ENCODE results near the gene ZCCHC8. TPM values are rescaled to one million over a fixed set of nuclear protein-coding genes. Genes with fewer than 3 reads are reported as not detected.

ZCCHC8 gene
- total and polyA plus RNA-seq, 2 of the 8 experiments (the other 6 are each of a cell fraction or from before 2014, with no cell fraction given) = 13.8 to 28.9 TPM

DNA sequence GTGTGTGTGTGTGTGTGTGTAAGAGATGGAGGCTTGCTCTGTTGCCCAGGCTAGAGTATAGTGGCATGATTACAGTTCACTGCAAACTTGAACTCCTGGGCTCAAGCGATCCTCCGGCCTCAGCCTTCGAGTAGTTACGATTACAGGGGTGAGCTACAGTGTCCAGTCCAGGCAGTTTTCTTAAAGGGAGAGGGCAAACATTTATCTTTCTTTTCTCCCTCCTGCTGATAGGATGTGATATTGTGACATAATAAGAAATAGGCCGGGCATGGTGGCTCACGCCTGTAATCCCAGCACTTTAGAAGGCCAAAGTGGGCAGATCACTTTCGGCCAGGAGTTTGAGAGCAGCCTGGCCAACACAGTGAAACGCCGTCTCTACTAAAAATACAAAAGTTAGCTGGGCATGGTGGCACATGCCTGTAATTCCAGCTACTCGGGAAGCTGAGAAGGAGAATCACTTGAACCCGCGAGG is 46.4 kb downstream of the ZCCHC8 start:
- Histone ChIP-seq H2BK120ac (replicated peaks; ENCODE audit: low read depth, low read length) (no peak overlapping the region), H2BK5ac (ENCODE audit: low read depth, low read length) (no peak overlapping the region), H3K79me1 (ENCODE audit: low read depth, low read length) (no peaks in the 10 kb centered on the region), H3K79me2 (ENCODE audit: control insufficient read depth in 1 of 2, insufficient read depth in 2 of 2, low read length in 2 of 2) (no peaks in the 10 kb centered on the region), H3K4ac (replicated peaks; ENCODE audit: insufficient read length, low read depth, low read length) (no peak overlapping the region), H2BK12ac (ENCODE audit: low read depth, low read length) (no peak overlapping the region), H2BK15ac (ENCODE audit: low read length) (no peak overlapping the region), H3K9ac (replicated peaks in 1 of 4; ENCODE audit: extremely low read depth in 1 of 4, low read depth in 3 of 4, low read length in 3 of 4) (no peak overlapping the region), H3K4me2 (ENCODE audit: insufficient read depth in 1 of 2, low read depth in 2 of 2, low read length in 2 of 2) (no peak overlapping the region), H2AK5ac (ENCODE audit: low read depth, low read length) (no peak overlapping the region), H3K23me2 (ENCODE audit: low read depth, low read length) (no peaks in the 10 kb centered on the region), H3K23ac (ENCODE audit: insufficient read length) (no peak overlapping the region), H4K20me1 (replicated peaks in 1 of 2; ENCODE audit: control insufficient read depth in 1 of 2, insufficient read depth in 2 of 2, low read length in 2 of 2) (no peaks in the 10 kb centered on the region), H4K8ac (ENCODE audit: extremely low read depth, insufficient read depth, low read length) (no peak overlapping the region), H3K27ac (ENCODE audit: low read depth, low read length) (no peak overlapping the region), H3K9me3 (ENCODE audit: insufficient read depth in 2 of 2, low read depth in 1 of 2, low read length in 1 of 2) (no peaks in the 10 kb centered on the region), H2AFZ (ENCODE audit: low read length) (peak overlapping the region; percentile 51; the same call in 1 of the 2 replicates), H4K5ac (ENCODE audit: insufficient read length, low read depth, low read length) (no peak overlapping the region), H3K4me1 (replicated peaks in 1 of 4; ENCODE audit: control insufficient read depth in 3 of 4, insufficient read depth in 4 of 4, low read length in 3 of 4) (no peaks in the 10 kb centered on the region), H3K36me3 (ENCODE audit: control insufficient read depth in 2 of 4, insufficient read depth in 4 of 4, low read length in 3 of 4) (no peaks in the 10 kb centered on the region), H3K18ac (ENCODE audit: extremely low read depth, low read length) (no peak overlapping the region), H2BK20ac (ENCODE audit: low read length) (no peak overlapping the region), H4K91ac (replicated peaks; ENCODE audit: insufficient read length, low read length) (no peak overlapping the region), H3K27me3 (replicated peaks in 1 of 4; ENCODE audit: control insufficient read depth in 3 of 4, extremely low read depth in 1 of 4, insufficient read depth in 3 of 4, low read length in 3 of 4) (no peaks in the 10 kb centered on the region), H3K4me3 (ENCODE audit: extremely low read depth in 1 of 4, insufficient read depth in 2 of 4, low read depth in 3 of 4, low read length in 4 of 4) (no peak overlapping the region), H3K56ac (replicated peaks; ENCODE audit: insufficient read length, low read depth, low read length) (no peak overlapping the region), H3K14ac (ENCODE audit: insufficient read length) (no peak overlapping the region)
- no peak for DNase-seq (ENCODE audit: low read depth in 1 of 2, low spot score in 2 of 2)
- ChIA-PET POLR2A (ENCODE audit: partially characterized antibody) (interaction anchor here (1.2 kb wide), 1 partner anchor 54 kb away, joined by 5 read pairs; no protein-coding TSS in a partner anchor), CTCF (ENCODE audit: partially characterized antibody) (interaction anchor here (1.0 to 1.3 kb wide), 2 partner anchors 54 to 63 kb away, joined by 3 to 4 read pairs; no protein-coding TSS in a partner anchor)
- 95% methylated on average over 12 of the region's 12 CpGs; no CpG with 5 or more reads in 1 of the 2 experiments for WGBS, 2 experiments (ENCODE audit: extremely low coverage in 1 of 2, insufficient coverage in 1 of 2, insufficient read length in 1 of 2, insufficient replicate concordance in 2 of 2, low coverage in 1 of 2, low lambda C conversion rate in 2 of 2, missing lambda C conversion rate in 1 of 2)
- no peak for FAIRE-seq
- TF ChIP-seq RXRA (IDR thresholded peaks at IDR 0.05; ENCODE audit: insufficient read depth, low read depth, low read length) = no peak
- TF ChIP-seq CBX8 (IDR thresholded peaks at IDR 0.05; ENCODE audit: borderline replicate concordance, low read depth, low read length) = no peak
- TF ChIP-seq MAX (IDR thresholded peaks at IDR 0.05) = no peak
- no peak for TF ChIP-seq GTF2F1 (IDR thresholded peaks at IDR 0.05; ENCODE audit: borderline replicate concordance, low read depth, low read length)
- TF ChIP-seq CTCF (IDR thresholded peaks at IDR 0.05; ENCODE audit: control extremely low read depth in 1 of 3, insufficient read depth in 1 of 3, low read depth in 1 of 3, low read length in 3 of 3) = no peak

All from H1 (cell line).